Gastrocnemius medialis (tissue), 4 donors: ENCODE data around the gene ARVCF.

Experiments used
- CTCF ChIP-seq, 5 experiments: fragments of 450-650 bp in 3 of 5; fragments of 200-600 bp in 2 of 5; sonication (generic) in 2 of 5; IDR thresholded peaks in 4 of 5; conservative IDR thresholded peaks in 1 of 5; 1 replicate in 4 of 5; 2 replicates in 1 of 5; pipeline ENCODE4 v1.5.1; 2016 to 2019; ENCODE audit warnings: antibody characterized with exemption in 5 of 5, mild to moderate bottlenecking in 3 of 5, moderate library complexity in 3 of 5
- POLR2A ChIP-seq, 2 donors: fragments of 450-650 bp; IDR thresholded peaks; one replicate each; pipeline ENCODE4 v1.6.1; 2017; ENCODE audit warnings: antibody characterized with exemption in 2 of 2, mild to moderate bottlenecking in 2 of 2, moderate library complexity in 2 of 2

GRCh38 chr22:20055144-20055543 is 38.5 kb upstream of the ARVCF start:
- TF ChIP-seq CTCF (IDR thresholded peaks at IDR 0.05 in 4 of 5, conservative IDR thresholded peaks at IDR 0.05 in 1 of 5) (no peak), POLR2A (IDR thresholded peaks at IDR 0.05) (no peak)
